Measurements from ENCODE around the gene PWWP2B.

Gene PWWP2B

GRCh38 chr10:132412316-132413192 is 15.6 kb downstream of the PWWP2B start:
- H3K79me2 ChIP-seq (ENCODE audit: insufficient read depth, low read length): no peaks in the 10 kb centered on the region
- no peak overlapping the region for H3K4me3 ChIP-seq (ENCODE audit: low read depth, low read length, poor library complexity, severe bottlenecking)
- H3K9ac ChIP-seq (ENCODE audit: low read length): no peak overlapping the region
- TF ChIP-seq CTCF (IDR thresholded peaks at IDR 0.05; ENCODE audit: low read length) (no peak), EZH2 (IDR thresholded peaks at IDR 0.05; ENCODE audit: borderline replicate concordance, low read length) (no peak)
- no peak overlapping the region for H3K4me2 ChIP-seq (ENCODE audit: low read length)
- no peaks in the 10 kb centered on the region for H3K9me3 ChIP-seq (ENCODE audit: low read length)
- H3K9me2 ChIP-seq (ENCODE audit: low read depth, low read length): no peaks in the 10 kb centered on the region
- H3K27me3 ChIP-seq (ENCODE audit: insufficient read depth, low read length): no peaks in the 10 kb centered on the region
- no peaks in the 10 kb centered on the region for H3K4me1 ChIP-seq (ENCODE audit: insufficient read depth, low read length, severe bottlenecking)
- H2AFZ ChIP-seq (ENCODE audit: low read length): no peak overlapping the region
- no peak overlapping the region for H3K27ac ChIP-seq (ENCODE audit: low read depth, low read length, poor library complexity, severe bottlenecking)
- no peaks in the 10 kb centered on the region for H4K20me1 ChIP-seq (ENCODE audit: insufficient read depth, low read length)
- H3F3A ChIP-seq (ENCODE audit: insufficient read depth, low read length): no peaks in the 10 kb centered on the region
- no peaks in the 10 kb centered on the region for H3K36me3 ChIP-seq (ENCODE audit: insufficient read depth, low read length)

- Histone ChIP-seq H3F3A (ENCODE audit: insufficient read depth, low read length) (no peaks in the 10 kb centered on the region), H3K36me3 (ENCODE audit: insufficient read depth, low read length) (no peaks in the 10 kb centered on the region), H4K20me1 (ENCODE audit: insufficient read depth, low read length) (no peaks in the 10 kb centered on the region), H3K27ac (ENCODE audit: low read depth, low read length, poor library complexity, severe bottlenecking) (no peak overlapping the region), H3K4me3 (ENCODE audit: low read depth, low read length, poor library complexity, severe bottlenecking) (no peak overlapping the region), H3K9me3 (ENCODE audit: low read length) (no peaks in the 10 kb centered on the region), H3K27me3 (ENCODE audit: insufficient read depth, low read length) (no peaks in the 10 kb centered on the region), H3K9ac (ENCODE audit: low read length) (no peak overlapping the region), H3K4me2 (ENCODE audit: low read length) (no peak overlapping the region), H3K79me2 (ENCODE audit: insufficient read depth, low read length) (no peaks in the 10 kb centered on the region), H2AFZ (ENCODE audit: low read length) (no peak overlapping the region), H3K9me2 (ENCODE audit: low read depth, low read length) (no peaks in the 10 kb centered on the region), H3K4me1 (ENCODE audit: insufficient read depth, low read length, severe bottlenecking) (no peaks in the 10 kb centered on the region)
- TF ChIP-seq CTCF (IDR thresholded peaks at IDR 0.05; ENCODE audit: low read length): no peak
- no peak for TF ChIP-seq EZH2 (IDR thresholded peaks at IDR 0.05; ENCODE audit: borderline replicate concordance, low read length)
Measured at GRCh38 chr10:132413226-132414205, 16.5 kb downstream of the PWWP2B start.

DNA sequence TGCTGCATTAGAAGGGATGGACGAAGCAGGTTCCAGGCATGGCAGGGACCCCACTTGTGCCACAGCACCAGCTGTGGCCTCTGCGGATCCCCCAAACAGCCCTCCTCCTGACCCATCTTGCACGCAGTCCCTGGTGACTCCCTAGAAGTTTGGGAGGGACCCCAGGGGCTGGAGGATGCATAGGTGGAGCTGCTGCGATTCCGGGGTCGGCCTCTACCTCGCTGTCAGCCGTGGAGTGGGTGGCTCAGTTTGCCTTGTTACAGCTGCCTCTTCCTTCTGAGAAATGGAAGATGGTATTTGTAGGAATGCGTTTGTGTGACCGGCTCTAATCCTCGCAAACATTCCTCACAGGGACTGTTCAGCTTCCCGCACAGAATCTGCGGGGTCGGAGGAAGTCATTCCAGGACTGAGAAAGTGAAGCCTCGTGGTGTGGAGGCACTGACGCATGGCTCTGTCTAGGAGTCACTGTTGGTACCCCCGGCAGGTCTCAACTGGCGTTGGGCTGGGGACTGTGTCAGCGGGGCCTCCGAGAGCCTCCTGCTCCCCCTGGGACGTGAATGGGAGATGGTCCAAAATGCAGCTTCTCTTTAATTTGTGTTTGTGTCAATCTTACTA is 17.5 kb downstream of the PWWP2B start:
- no peak overlapping the region for H3K27ac ChIP-seq (ENCODE audit: low read depth, low read length, poor library complexity, severe bottlenecking)
- H3K9ac ChIP-seq (ENCODE audit: low read length): no peak overlapping the region
- H3K9me3 ChIP-seq (ENCODE audit: low read length): no peaks in the 10 kb centered on the region
- H3K27me3 ChIP-seq (ENCODE audit: insufficient read depth, low read length): no peaks in the 10 kb centered on the region
- no peaks in the 10 kb centered on the region for H3F3A ChIP-seq (ENCODE audit: insufficient read depth, low read length)
- no peak overlapping the region for H2AFZ ChIP-seq (ENCODE audit: low read length)
- no peaks in the 10 kb centered on the region for H3K36me3 ChIP-seq (ENCODE audit: insufficient read depth, low read length)
- H3K4me3 ChIP-seq (ENCODE audit: low read depth, low read length, poor library complexity, severe bottlenecking): no peak overlapping the region
- TF ChIP-seq EZH2 (IDR thresholded peaks at IDR 0.05; ENCODE audit: borderline replicate concordance, low read length) (no peak), CTCF (IDR thresholded peaks at IDR 0.05; ENCODE audit: low read length) (no peak)
- no peaks in the 10 kb centered on the region for H3K4me1 ChIP-seq (ENCODE audit: insufficient read depth, low read length, severe bottlenecking)
- no peaks in the 10 kb centered on the region for H3K79me2 ChIP-seq (ENCODE audit: insufficient read depth, low read length)
- no peaks in the 10 kb centered on the region for H4K20me1 ChIP-seq (ENCODE audit: insufficient read depth, low read length)
- no peak overlapping the region for H3K4me2 ChIP-seq (ENCODE audit: low read length)
- H3K9me2 ChIP-seq (ENCODE audit: low read depth, low read length): no peaks in the 10 kb centered on the region

Measured in OCI-LY1 (cell line).